HG03025 (cell line): ENCODE data around the gene PCBD1.

Experiments
- ATAC-seq: cut with Tn5 transposase; IDR thresholded peaks from one replicate; pipeline ENCODE4 v1.9.1; 2021; ENCODE audit warnings: mild to moderate bottlenecking, moderate library complexity; ENCODE audit not compliant: unreplicated experiment, low FRiP score

The PCBD1 gene

DNA sequence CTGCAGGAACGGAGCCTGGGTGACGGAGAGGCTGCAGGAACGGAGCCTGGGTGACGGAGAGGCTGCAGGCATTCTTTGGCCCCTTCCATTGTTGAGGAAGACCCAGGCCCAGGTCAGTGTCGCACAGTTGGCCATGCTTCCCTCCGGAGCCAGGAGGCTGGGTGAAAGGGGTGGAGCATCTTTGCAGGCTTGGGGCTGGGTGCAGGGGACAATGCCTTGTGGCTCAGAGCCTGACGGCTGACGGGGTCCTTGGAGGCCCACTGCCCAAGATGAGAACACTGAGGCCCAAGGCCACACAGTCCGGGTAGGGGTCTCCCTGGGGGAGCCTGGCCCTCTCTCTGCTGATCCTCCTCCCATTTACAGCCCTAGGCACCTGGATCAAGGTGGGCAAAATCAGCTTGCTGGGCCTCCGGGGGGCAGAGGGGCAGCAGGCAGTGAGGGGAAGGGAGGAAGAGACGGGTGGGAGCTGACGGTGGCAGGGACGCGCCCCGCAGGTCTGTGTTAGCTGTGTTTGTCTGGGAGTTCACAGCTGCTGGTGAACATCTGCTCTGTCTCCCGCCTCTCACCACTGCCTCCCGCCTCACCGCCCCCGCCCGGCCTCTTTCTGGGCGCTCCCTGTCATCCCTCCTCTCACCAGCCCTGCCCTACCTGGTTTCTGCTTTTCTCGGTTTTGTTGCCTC is 30.6 kb upstream of the PCBD1 start:
- ATAC-seq, result no peak

DNA sequence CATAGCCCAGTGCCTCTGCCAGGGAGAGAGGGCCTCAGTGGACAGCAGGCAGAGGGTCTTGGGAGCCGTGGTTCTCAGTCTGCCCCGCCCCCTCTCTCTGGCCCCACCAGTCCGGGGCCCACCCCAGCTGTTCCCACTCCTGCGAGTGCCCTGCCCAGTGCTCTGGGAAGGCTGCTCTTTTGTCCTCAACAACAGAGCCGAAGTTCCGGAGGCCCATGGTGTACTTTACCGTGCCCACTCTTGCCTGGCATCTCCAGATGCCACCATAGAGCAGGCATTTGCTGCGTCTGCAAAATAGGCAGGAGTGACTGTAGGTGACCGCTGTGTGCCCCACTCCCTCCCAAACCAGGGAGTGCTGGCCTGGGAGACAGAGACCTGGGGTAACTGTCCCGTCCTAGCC is 29.3 kb upstream of the PCBD1 start:
- no peak for ATAC-seq

GRCh38 chr10:70917226-70917625 is 28.9 kb upstream of the PCBD1 start:
- ATAC-seq, result no peak

DNA sequence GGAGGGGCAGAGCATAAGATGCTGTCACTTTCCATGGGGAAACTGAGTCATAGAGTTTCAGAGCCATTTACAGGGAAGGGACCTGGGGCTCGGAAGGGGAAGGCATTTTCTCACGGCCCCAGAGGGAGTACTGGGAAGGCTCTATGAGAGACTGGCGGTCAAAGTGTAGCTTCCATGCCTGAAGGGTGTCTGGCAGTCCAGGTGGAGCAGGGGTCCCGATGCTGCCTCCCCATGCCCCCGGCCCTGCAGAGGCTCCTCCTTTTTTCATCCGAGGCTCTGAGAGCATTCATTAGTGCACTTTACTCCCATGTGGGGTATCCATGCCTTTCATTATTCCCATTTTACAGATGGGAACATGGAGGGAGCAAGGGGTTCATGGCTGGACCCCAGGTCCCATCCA is 27.9 kb upstream of the PCBD1 start:
- ATAC-seq, result no peak

DNA sequence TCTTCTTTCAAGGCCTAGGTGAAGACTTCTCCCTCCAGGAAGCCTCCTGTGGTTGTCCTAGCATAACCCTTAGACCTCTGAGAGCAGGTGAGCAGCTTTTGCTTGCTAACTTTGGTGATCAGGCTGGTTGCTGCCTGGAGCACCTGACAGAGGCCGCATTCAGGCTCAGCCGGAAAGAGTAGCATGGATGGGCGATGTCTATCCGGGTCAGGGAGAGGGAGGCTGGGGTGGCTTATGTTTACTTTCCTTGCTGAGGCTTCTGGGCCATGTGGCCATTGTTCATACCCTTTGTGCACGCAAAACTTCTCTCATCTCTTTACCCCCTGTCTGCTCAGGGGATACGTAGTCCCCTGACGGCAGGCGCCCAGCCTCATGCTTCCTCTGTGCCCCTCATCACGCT is 27.4 kb upstream of the PCBD1 start:
- ATAC-seq, result no peak

GRCh38 chr10:70915206-70915605 is 26.8 kb upstream of the PCBD1 start:
- no peak for ATAC-seq

DNA sequence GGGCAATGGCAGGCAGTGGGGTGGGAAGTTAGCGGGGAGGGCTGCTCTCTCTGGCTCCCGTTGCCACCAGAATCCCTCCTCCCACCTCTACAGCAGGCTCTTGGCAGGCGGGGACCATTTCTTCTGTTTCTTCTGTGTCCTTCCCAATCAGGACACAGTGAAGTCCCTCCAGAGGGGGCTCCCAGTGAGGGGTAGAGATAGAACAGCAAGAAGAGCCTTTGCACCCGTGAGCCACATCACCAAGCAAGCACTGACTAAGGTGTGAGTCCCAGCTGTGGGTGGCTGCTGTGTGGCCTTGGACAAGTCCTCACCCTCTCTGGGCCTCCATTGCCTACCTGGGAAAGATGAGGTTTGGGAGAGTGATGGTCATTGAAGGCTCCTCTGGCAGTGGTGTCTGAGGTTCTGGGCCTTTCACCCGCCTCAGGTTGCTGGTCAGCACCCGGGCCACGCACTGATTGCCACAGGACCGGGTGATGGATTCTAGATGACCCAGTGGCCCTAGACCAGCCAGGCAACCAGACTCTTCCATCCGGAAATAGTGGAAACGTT is 26.0 kb upstream of the PCBD1 start:
- no peak for ATAC-seq

DNA sequence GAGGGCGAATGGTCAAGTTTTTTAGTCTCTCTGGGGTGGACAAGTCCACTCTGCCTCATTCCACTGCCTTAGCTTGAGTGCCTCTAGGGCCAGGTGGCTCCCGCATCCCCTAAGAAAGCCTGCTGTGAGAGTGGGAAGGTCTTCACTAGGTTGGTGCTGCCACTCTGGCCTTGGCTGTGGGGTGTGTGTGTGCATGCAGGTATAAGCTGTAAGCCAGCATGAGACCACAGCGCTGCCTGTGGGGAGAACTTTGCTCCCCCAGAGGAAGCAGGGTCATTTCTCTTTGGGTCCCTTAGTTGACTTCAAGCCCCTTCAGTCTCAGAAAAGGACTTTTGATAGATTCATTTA is 25.5 kb upstream of the PCBD1 start:
- no peak for ATAC-seq

DNA sequence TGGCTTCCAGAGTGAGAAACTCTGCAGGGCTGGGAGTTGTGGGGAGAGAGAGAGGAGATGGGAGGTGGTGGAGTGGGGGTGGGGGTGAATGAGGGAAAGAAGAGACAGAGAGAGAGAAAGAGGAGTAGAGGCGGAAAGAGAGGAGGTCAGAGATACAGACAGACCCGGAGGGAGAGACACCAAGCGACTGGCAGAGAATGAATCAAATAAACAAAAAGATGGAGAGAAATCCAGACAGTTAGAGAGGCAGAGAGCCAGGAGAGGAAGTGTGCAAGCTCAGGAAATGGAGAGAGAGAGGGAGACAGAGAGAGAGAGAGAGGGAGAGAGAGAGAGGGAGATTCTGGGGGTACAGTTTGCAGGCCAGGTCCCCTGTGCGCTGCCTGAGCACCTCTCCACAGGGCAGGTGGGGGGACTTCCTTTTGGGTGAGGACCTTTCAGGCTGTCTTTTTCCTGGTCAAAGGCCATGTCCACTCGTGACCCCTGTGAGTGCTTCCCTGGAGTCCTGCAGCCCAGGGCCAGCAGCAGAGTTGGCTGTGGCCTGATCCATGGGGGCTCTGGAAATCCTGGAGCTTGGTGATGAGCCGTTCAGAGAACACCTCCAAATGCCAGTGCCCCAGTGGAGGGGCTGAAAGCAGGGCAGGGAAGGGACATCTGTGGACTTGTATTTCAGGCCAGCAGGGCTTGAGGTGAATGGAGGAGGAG is 25.0 kb upstream of the PCBD1 start:
- no peak for ATAC-seq

GRCh38 chr10:70912556-70912955 is 24.2 kb upstream of the PCBD1 start:
- no peak for ATAC-seq

GRCh38 chr10:70911386-70911785 is 23.0 kb upstream of the PCBD1 start:
- no peak for ATAC-seq

- ATAC-seq, result no peak
Observed at GRCh38 chr10:70910486-70911341, 22.3 kb upstream of the PCBD1 start.

DNA sequence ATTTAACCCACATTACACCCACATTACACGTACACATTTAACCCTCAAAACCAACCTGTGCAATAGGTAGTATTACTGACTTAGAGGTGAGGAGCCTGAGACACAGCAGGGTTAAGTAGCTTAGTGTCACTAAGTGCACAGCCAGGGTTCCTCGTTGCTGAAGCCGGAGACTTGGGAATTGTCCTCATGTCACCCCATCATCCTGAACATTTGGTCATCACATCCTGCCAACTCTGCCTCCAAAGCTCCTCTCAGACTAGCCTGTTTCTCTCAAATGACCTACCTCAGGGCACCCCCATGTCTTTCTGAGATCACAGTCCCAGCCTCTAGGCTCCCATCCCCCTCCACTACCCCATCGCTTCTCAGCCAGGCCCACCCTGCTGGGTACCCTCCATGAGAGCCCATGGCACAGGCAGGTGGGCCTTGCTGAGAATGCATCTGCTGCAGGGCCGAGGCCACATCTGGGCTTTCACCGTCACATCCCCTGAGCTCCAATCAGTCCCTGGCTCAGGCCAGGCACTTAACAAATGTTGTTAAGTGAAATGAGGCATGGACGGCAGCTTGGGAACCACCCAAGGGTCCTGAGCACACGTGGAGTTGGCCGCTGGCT is 21.1 kb upstream of the PCBD1 start:
- no peak for ATAC-seq

GRCh38 chr10:70908406-70909296 is 20.3 kb upstream of the PCBD1 start:
- ATAC-seq, result no peak

- ATAC-seq, result no peak
Observed at GRCh38 chr10:70907637-70908405, 19.5 kb upstream of the PCBD1 start.

GRCh38 chr10:70906953-70907636 is 18.7 kb upstream of the PCBD1 start:
- ATAC-seq, result no peak

DNA sequence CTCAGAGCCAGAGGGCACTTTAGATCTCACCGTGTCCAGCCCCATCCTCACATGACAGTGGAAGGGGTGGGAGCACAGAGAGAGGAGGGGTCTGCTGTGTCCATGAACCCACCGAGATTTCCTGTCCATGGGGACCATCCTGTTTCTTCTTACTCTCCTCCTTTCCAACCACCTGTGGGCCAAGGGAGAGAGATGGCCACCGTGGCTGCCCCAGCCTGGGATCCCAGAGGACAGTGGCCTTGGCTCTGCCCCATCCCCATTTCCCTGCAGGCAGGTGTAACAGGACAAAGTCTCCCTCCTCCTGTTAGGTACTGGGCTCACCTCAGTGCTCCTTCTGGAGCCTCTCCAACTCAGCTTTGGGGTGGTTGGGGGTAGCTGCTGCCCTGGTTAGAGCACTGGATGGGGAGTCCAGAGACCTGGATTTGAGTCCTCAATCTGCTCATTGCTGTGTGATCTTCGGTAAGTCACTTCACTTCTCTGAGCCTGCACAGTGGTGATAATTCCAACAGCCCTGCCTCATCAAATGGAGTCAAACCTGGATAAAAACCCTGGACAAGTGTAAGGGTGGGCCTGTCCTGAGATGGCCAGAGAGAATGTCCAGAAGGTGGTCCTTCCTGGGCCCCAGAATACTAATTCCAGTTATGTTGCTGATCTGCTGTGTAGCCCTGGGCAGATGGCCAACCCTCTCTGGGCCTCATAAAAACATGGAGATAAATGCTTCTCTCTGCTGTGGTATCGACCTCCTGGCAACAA is 17.8 kb upstream of the PCBD1 start:
- ATAC-seq, result no peak
